Aorta (tissue), 5 donors: ENCODE measurements around the gene FADS6. TPM values are rescaled to one million over a fixed set of nuclear protein-coding genes. Genes with fewer than 3 reads are reported as not detected.

Experiments
- ATAC-seq: fragments of 200-7000 bp; cut with Tn5 transposase; one replicate; pipeline ENCODE4 v1.9.1; 2022; ENCODE audit warnings: moderate library complexity; ENCODE audit not compliant: low FRiP score
- DNase-seq, 2 donors: peaks; one replicate each; pipeline ENCODE4 v3.0.0-alpha.2; 2020
- H3K27ac ChIP-seq, 2 donors: one replicate each; pipeline ENCODE4 v1.5.1; 2013; ENCODE audit warnings: low read length in 2 of 2, mild to moderate bottlenecking in 2 of 2, moderate library complexity in 2 of 2, control low read depth in 1 of 2, inconsistent platforms in 1 of 2, low read depth in 1 of 2
- H3K27me3 ChIP-seq, 2 donors: one replicate each; pipeline ENCODE4 v1.6.1; 2013; ENCODE audit warnings: control low read depth in 1 of 2, low read length in 1 of 2, mild to moderate bottlenecking in 1 of 2, moderate library complexity in 1 of 2; ENCODE audit not compliant: insufficient read depth in 2 of 2, control insufficient read depth in 1 of 2
- H3K36me3 ChIP-seq, 2 donors: one replicate each; pipeline ENCODE4 v1.6.1; 2013; ENCODE audit warnings: control low read depth in 1 of 2, low read length in 1 of 2, mild to moderate bottlenecking in 1 of 2; ENCODE audit not compliant: insufficient read depth in 2 of 2, control insufficient read depth in 1 of 2
- H3K4me1 ChIP-seq, 2 donors: one replicate each; pipeline ENCODE4 v1.6.1; 2013; ENCODE audit warnings: low read length in 2 of 2, control low read depth in 1 of 2, mild to moderate bottlenecking in 1 of 2, moderate library complexity in 1 of 2; ENCODE audit not compliant: insufficient read depth in 2 of 2, control insufficient read depth in 1 of 2
- H3K4me3 ChIP-seq, 2 donors: one replicate each; pipeline ENCODE4 v1.5.1; 2013; ENCODE audit warnings: low read length in 2 of 2, control low read depth in 1 of 2, mild to moderate bottlenecking in 1 of 2
- H3K9me3 ChIP-seq: one replicate; pipeline ENCODE4 v1.6.1; 2013; ENCODE audit warnings: mild to moderate bottlenecking, low read length; ENCODE audit not compliant: control insufficient read depth
- WGBS, 2 donors: extraction: QIAGEN DNeasy Blood & Tissue Kit; methylation state at CpG; one replicate each; pipeline ENCODE4 v1.1.7; 2013; 5-methylcytosine and 5-hydroxymethylcytosine counted together
- intact Hi-C, 2 donors: fragments of 100-400 bp; cut with DNase I; formaldehyde crosslinking; loops; one replicate each; pipeline versions ENCODE4 v1.14.2 to v1.15.0; 2022
- polyA plus RNA-seq, 2 donors: library from polyadenylated mRNA; stranded (reverse); fragments of 200-250 nt; gene quantifications; one replicate each; pipeline ENCODE4 v1.2.3, GENCODE V29; 2013
- total RNA-seq, 2 donors: library from RNA; stranded (reverse); fragmentation: NEBNext Ultra II Directional; extraction: Animal tissue kit (Norgen Biotek cat#: 25700); gene quantifications; one replicate each; pipeline ENCODE4 v1.2.1, GENCODE V29; 2021
- donor health status: healthy with polysubstance abuse.
- donor health status: Bipolar disorder and iron deficiency.
- donor health status: DM: no; HTN: no; CAD: no.
- donor health status: DM: no; HTN: no; CAD: no.
- donor health status: DM: yes; HTN: yes; CAD: no.

Gene FADS6
- total and polyA plus RNA-seq, 4 donors, result 4.1 TPM; not detected in 3

GRCh38 chr17:74848656-74849399 is 44.6 kb downstream of the FADS6 start:
- no peak overlapping the region for H3K27ac ChIP-seq
- ATAC-seq (no peak), DNase-seq (no peak)
- intact Hi-C loops, result no loop called here
- H3K36me3 ChIP-seq, result no peaks in the 10 kb centered on the region
- no peaks in the 10 kb centered on the region for H3K27me3 ChIP-seq
- no peak overlapping the region for H3K4me3 ChIP-seq
- 63 to 72% methylated on average over 9 of the region's 9 CpGs for WGBS, 2 donors
- no peaks in the 10 kb centered on the region for H3K4me1 ChIP-seq
- H3K9me3 ChIP-seq, result no peaks in the 10 kb centered on the region

GRCh38 chr17:74846621-74847020 is 46.8 kb downstream of the FADS6 start:
- Histone ChIP-seq H3K36me3 (no peaks in the 10 kb centered on the region), H3K4me3 (no peak overlapping the region), H3K9me3 (no peaks in the 10 kb centered on the region), H3K4me1 (no peaks in the 10 kb centered on the region), H3K27ac (no peak overlapping the region), H3K27me3 (no peaks in the 10 kb centered on the region)
- intact Hi-C loops, result no loop called here
- WGBS, 2 donors, result 95 to 97% methylated on average over 16 of the region's 16 CpGs
- DNase-seq, result no peak
- no peak for ATAC-seq

- DNase-seq (no peak), ATAC-seq (no peak)
- Histone ChIP-seq H3K4me3 (no peak overlapping the region), H3K27me3 (no peaks in the 10 kb centered on the region), H3K4me1 (no peaks in the 10 kb centered on the region), H3K27ac (no peak overlapping the region), H3K9me3 (no peaks in the 10 kb centered on the region), H3K36me3 (no peaks in the 10 kb centered on the region)
- intact Hi-C loops, result no loop called here
- WGBS, 2 donors, result 32 to 38% methylated on average over 22 to 26 of the region's 26 CpGs
Measured at GRCh38 chr17:74843352-74843627, 50.1 kb downstream of the FADS6 start.

- H3K27me3 ChIP-seq, result no peaks in the 10 kb centered on the region
Measured at GRCh38 chr17:74842599-74843351, 50.7 kb downstream of the FADS6 start.

GRCh38 chr17:74842146-74842598 is 51.3 kb downstream of the FADS6 start:
- Histone ChIP-seq H3K36me3 (no peaks in the 10 kb centered on the region), H3K27ac (no peak overlapping the region), H3K9me3 (no peaks in the 10 kb centered on the region), H3K4me1 (no peaks in the 10 kb centered on the region), H3K27me3 (no peaks in the 10 kb centered on the region), H3K4me3 (no peak overlapping the region)
- no peak for DNase-seq
- intact Hi-C loops, result no loop called here
- WGBS, 2 donors, result 30 to 36% methylated on average over 8 of the region's 8 CpGs
- ATAC-seq, result no peak

More at GRCh38 chr17:74842599-74843351, 50.7 kb downstream of the FADS6 start:
- intact Hi-C loops, result no loop called here
- no peaks in the 10 kb centered on the region for H3K36me3 ChIP-seq
- peak; percentile 74 for ATAC-seq
- 2% methylated on average over 70 to 88 of the region's 88 CpGs for WGBS, 2 donors
- H3K4me1 ChIP-seq, result no peaks in the 10 kb centered on the region
- no peak overlapping the region for H3K27ac ChIP-seq
- no peak overlapping the region for H3K4me3 ChIP-seq
- H3K9me3 ChIP-seq, result no peaks in the 10 kb centered on the region
- peak; percentile 81 to 92 for DNase-seq

GRCh38 chr17:74840989-74841666 is 52.3 kb downstream of the FADS6 start:
- ATAC-seq, result no peak
- no peaks in the 10 kb centered on the region for H3K9me3 ChIP-seq
- H3K27me3 ChIP-seq, result no peaks in the 10 kb centered on the region
- intact Hi-C loops, result no loop called here
- no peak overlapping the region for H3K4me3 ChIP-seq
- H3K4me1 ChIP-seq, result no peaks in the 10 kb centered on the region
- no peaks in the 10 kb centered on the region for H3K36me3 ChIP-seq
- DNase-seq, result peak in 1 of 2 donors; percentile 84
- no peak overlapping the region for H3K27ac ChIP-seq
- WGBS, 2 donors, result 43 to 50% methylated on average over 13 of the region's 13 CpGs

GRCh38 chr17:74839990-74840852 is 53.2 kb downstream of the FADS6 start:
- DNase-seq (no peak), ATAC-seq (no peak)
- Histone ChIP-seq H3K9me3 (no peaks in the 10 kb centered on the region), H3K36me3 (no peaks in the 10 kb centered on the region), H3K4me3 (no peak overlapping the region), H3K27ac (no peak overlapping the region), H3K4me1 (no peaks in the 10 kb centered on the region), H3K27me3 (no peaks in the 10 kb centered on the region)
- intact Hi-C loops, result no loop called here
- 72 to 74% methylated on average over 6 to 7 of the region's 7 CpGs for WGBS, 2 donors

GRCh38 chr17:74838274-74838673 is 55.2 kb downstream of the FADS6 start:
- no peaks in the 10 kb centered on the region for H3K36me3 ChIP-seq
- H3K27me3 ChIP-seq, result no peaks in the 10 kb centered on the region
- peak in 1 of 2 donors; percentile 40 for DNase-seq
- no peak overlapping the region for H3K4me3 ChIP-seq
- no peaks in the 10 kb centered on the region for H3K4me1 ChIP-seq
- intact Hi-C loops, result no loop called here
- ATAC-seq, result no peak
- WGBS, 2 donors, result 83% methylated on average over 9 of the region's 9 CpGs
- no peaks in the 10 kb centered on the region for H3K9me3 ChIP-seq
- no peak overlapping the region for H3K27ac ChIP-seq
